ENCODE measurements around the gene AP2A1. TPM values are rescaled to one million over a fixed set of nuclear protein-coding genes. Genes with fewer than 3 reads are reported as not detected.
A peak's percentile ranks its signal among the peaks of the same experiment; 100 is the strongest.

Gene AP2A1
- total and polyA plus RNA-seq, 2 donors (not counting 1 experiment from before 2014, with no cell fraction given): 64.2 to 95.0 TPM

DNA sequence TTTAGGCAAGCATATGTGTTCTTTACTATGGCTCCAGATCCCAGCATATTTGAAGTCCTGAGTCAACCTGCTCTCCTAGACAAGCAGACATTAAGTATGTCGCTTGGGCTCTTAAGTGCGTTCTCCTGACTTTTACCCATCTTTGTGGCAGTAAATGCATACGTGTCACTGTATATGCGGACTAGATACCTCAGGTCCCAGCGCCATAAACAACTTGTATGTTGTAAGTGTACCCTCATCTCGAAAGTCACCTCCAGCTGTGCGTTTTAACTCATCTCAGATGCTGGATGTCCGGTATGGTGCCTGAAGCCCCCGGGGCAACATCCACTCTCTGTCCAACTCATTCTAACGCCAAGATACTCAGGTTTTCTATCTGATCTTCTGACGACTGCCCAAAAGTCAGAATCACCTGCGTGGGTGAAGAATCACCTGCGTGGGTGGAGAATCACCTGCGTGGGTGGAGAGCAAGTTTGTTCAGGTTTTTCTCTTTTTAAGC lies 85.9 kb downstream of the AP2A1 start:
- Histone ChIP-seq H3K27ac (ENCODE audit: insufficient read depth, low read length) (no peak overlapping the region), H3K9ac (ENCODE audit: insufficient read depth, low read length) (no peak overlapping the region), H2AFZ (ENCODE audit: low read length) (no peak overlapping the region), H3K4me1 (ENCODE audit: control insufficient read depth, extremely low read depth, insufficient read depth, low read length) (peaks cover 10% of the 10 kb centered on the region), H3K79me2 (ENCODE audit: control insufficient read depth, insufficient read depth, low read length) (peaks cover 25% of the 10 kb centered on the region), H3K9me3 (ENCODE audit: control insufficient read depth, insufficient read depth, low read depth, low read length) (no peaks in the 10 kb centered on the region), H4K20me1 (ENCODE audit: control insufficient read depth, extremely low read depth, insufficient read depth, low read length) (peaks cover 2% of the 10 kb centered on the region), H3K27me3 (ENCODE audit: control insufficient read depth, insufficient read depth, low read length) (no peaks in the 10 kb centered on the region), H3K4me2 (ENCODE audit: extremely low read depth, insufficient read depth, low read length) (peak overlapping the region; percentile 100), H3K36me3 (ENCODE audit: control insufficient read depth, insufficient read depth, low read length) (peaks cover 15% of the 10 kb centered on the region), H3K4me3 (replicated peaks in 1 of 4; ENCODE audit: control extremely low read depth in 1 of 4, insufficient read depth in 1 of 4, low read depth in 3 of 4, low read length in 4 of 4) (peak overlapping the region; percentile 60 to 94 (median 74))
- no peak for DNase-seq (ENCODE audit: low read depth in 2 of 2)
- no peak for TF ChIP-seq EZH2 (IDR thresholded peaks at IDR 0.05; ENCODE audit: low read length, missing control alignments)
- TF ChIP-seq, protein P1, sequence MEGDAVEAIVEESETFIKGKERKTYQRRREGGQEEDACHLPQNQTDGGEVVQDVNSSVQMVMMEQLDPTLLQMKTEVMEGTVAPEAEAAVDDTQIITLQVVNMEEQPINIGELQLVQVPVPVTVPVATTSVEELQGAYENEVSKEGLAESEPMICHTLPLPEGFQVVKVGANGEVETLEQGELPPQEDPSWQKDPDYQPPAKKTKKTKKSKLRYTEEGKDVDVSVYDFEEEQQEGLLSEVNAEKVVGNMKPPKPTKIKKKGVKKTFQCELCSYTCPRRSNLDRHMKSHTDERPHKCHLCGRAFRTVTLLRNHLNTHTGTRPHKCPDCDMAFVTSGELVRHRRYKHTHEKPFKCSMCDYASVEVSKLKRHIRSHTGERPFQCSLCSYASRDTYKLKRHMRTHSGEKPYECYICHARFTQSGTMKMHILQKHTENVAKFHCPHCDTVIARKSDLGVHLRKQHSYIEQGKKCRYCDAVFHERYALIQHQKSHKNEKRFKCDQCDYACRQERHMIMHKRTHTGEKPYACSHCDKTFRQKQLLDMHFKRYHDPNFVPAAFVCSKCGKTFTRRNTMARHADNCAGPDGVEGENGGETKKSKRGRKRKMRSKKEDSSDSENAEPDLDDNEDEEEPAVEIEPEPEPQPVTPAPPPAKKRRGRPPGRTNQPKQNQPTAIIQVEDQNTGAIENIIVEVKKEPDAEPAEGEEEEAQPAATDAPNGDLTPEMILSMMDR (conservative IDR thresholded peaks at IDR 0.05 in 1 of 2, IDR thresholded peaks at IDR 0.05 in 1 of 2; ENCODE audit: low read depth in 1 of 2, low read length in 2 of 2): no peak

DNA sequence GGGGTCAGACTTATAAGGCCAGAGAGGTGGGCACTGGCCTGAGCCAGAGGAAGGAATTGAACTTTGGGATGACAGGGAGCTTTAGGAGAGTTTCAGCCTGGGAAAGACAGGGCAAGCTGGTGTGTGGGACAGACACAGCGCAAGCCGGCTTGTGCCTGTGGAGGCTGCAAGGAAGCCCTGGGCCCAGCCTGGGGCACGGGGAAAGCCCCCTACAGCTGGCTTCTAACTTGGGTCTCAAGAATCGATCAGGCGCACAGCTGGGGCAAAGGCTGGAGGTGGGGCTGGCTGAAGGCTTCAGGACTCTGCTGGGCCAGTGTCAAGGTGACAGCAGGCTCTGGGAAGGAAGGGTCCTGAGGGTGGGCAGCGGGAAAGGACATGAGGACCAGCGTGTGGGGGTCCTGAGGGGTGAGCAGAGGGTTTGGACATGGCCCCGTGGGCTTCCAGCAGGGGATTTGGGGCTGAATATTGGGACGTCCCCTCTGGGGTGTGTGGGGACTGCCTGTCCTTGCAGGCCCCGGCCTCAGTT lies 87.1 kb downstream of the AP2A1 start:
- peaks cover 2% of the 10 kb centered on the region for H4K20me1 ChIP-seq (ENCODE audit: control insufficient read depth, extremely low read depth, insufficient read depth, low read length)
- TF ChIP-seq, protein P1 (conservative IDR thresholded peaks at IDR 0.05 in 1 of 2, IDR thresholded peaks at IDR 0.05 in 1 of 2; ENCODE audit: low read depth in 1 of 2, low read length in 2 of 2): no peak
- TF ChIP-seq EZH2 (IDR thresholded peaks at IDR 0.05; ENCODE audit: low read length, missing control alignments): no peak
- no peak for DNase-seq (ENCODE audit: low read depth in 2 of 2)

DNA sequence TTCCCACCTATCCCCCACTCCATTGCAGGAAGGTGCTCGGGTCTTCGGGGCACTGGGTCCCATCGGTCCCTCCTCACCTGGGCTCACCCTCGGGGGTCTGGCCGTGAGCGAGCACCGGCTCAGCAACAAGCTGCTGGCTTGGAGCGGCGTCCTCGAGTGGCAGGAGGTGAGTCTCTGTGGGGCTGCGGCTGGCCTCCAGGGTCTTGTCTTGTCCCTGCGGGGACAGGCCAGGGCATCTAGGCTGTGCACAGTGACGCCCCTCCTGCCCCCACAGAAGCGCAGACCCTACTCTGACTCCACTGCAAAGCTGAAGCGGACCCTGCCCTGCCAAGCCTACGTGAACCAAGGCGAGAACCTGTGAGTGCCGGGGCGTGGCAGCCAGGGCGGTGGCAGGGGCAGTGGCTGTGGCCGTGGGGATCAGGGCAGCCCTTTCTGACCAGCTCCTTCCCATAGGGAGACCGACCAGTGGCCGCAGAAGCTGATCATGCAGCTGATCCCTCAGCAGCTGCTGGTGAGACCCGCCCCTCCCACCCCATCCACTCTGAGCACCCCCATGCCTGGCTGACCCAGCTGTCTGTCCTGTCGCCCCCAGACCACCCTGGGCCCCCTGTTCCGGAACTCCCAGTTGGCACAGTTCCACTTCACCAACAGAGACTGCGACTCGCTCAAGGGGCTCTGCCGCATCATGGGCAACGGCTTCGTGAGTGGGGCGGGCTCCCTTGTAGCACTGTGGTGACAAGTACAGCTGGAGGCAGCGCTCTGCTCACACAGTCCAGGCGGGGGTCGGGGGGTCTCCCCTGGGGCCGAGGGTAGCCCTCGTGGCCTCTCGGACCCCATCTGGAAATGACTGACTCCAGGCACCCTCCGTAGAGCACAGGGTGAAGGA lies 87.8 kb downstream of the AP2A1 start:
- no peak for DNase-seq (ENCODE audit: low read depth in 2 of 2)
- Histone ChIP-seq H3K4me2 (ENCODE audit: extremely low read depth, insufficient read depth, low read length) (no peak overlapping the region), H3K27me3 (ENCODE audit: control insufficient read depth, insufficient read depth, low read length) (no peaks in the 10 kb centered on the region), H3K79me2 (ENCODE audit: control insufficient read depth, insufficient read depth, low read length) (peaks cover 25% of the 10 kb centered on the region), H3K4me3 (replicated peaks in 1 of 4; ENCODE audit: control extremely low read depth in 1 of 4, insufficient read depth in 1 of 4, low read depth in 3 of 4, low read length in 4 of 4) (no peak overlapping the region), H4K20me1 (ENCODE audit: control insufficient read depth, extremely low read depth, insufficient read depth, low read length) (peaks cover 2% of the 10 kb centered on the region), H2AFZ (ENCODE audit: low read length) (no peak overlapping the region), H3K4me1 (ENCODE audit: control insufficient read depth, extremely low read depth, insufficient read depth, low read length) (peaks cover 14% of the 10 kb centered on the region), H3K36me3 (ENCODE audit: control insufficient read depth, insufficient read depth, low read length) (peaks cover 27% of the 10 kb centered on the region), H3K9ac (ENCODE audit: insufficient read depth, low read length) (no peak overlapping the region), H3K27ac (ENCODE audit: insufficient read depth, low read length) (no peak overlapping the region), H3K9me3 (ENCODE audit: control insufficient read depth, insufficient read depth, low read depth, low read length) (no peaks in the 10 kb centered on the region)
- TF ChIP-seq, protein P1 (conservative IDR thresholded peaks at IDR 0.05 in 1 of 2, IDR thresholded peaks at IDR 0.05 in 1 of 2; ENCODE audit: low read depth in 1 of 2, low read length in 2 of 2): no peak
- no peak for TF ChIP-seq EZH2 (IDR thresholded peaks at IDR 0.05; ENCODE audit: low read length, missing control alignments)

More for the DNA sequence above, 87.1 kb downstream of the AP2A1 start:
- peaks cover 26% of the 10 kb centered on the region for H3K36me3 ChIP-seq (ENCODE audit: control insufficient read depth, insufficient read depth, low read length)
- H3K9me3 ChIP-seq (ENCODE audit: control insufficient read depth, insufficient read depth, low read depth, low read length): no peaks in the 10 kb centered on the region
- no peak overlapping the region for H3K27ac ChIP-seq (ENCODE audit: insufficient read depth, low read length)
- peaks cover 25% of the 10 kb centered on the region for H3K79me2 ChIP-seq (ENCODE audit: control insufficient read depth, insufficient read depth, low read length)
- no peak overlapping the region for H3K9ac ChIP-seq (ENCODE audit: insufficient read depth, low read length)
- no peaks in the 10 kb centered on the region for H3K27me3 ChIP-seq (ENCODE audit: control insufficient read depth, insufficient read depth, low read length)
- no peak overlapping the region for H3K4me3 ChIP-seq (replicated peaks in 1 of 4; ENCODE audit: control extremely low read depth in 1 of 4, insufficient read depth in 1 of 4, low read depth in 3 of 4, low read length in 4 of 4)
- H2AFZ ChIP-seq (ENCODE audit: low read length): no peak overlapping the region
- peaks cover 11% of the 10 kb centered on the region for H3K4me1 ChIP-seq (ENCODE audit: control insufficient read depth, extremely low read depth, insufficient read depth, low read length)
- no peak overlapping the region for H3K4me2 ChIP-seq (ENCODE audit: extremely low read depth, insufficient read depth, low read length)

Measured in fibroblast of lung (primary cell).